B cell (primary cell): Measurements from ENCODE around the gene ATP7B.

Source experiments
- EZH2 ChIP-seq: IDR thresholded peaks from 2 replicates; pipeline ENCODE4 v1.6.1; 2012; ENCODE audit warnings: borderline replicate concordance, low read depth, mild to moderate bottlenecking, moderate library complexity, low read length; ENCODE audit not compliant: insufficient read depth, poor library complexity, severe bottlenecking
- TF ChIP-seq, protein P1 (sequence below): fragments of 200-600 bp; IDR thresholded peaks from one replicate; pipeline ENCODE4 v1.8.0; 2022; ENCODE audit warnings: antibody characterized with exemption, mild to moderate bottlenecking

- TF ChIP-seq, protein P1, sequence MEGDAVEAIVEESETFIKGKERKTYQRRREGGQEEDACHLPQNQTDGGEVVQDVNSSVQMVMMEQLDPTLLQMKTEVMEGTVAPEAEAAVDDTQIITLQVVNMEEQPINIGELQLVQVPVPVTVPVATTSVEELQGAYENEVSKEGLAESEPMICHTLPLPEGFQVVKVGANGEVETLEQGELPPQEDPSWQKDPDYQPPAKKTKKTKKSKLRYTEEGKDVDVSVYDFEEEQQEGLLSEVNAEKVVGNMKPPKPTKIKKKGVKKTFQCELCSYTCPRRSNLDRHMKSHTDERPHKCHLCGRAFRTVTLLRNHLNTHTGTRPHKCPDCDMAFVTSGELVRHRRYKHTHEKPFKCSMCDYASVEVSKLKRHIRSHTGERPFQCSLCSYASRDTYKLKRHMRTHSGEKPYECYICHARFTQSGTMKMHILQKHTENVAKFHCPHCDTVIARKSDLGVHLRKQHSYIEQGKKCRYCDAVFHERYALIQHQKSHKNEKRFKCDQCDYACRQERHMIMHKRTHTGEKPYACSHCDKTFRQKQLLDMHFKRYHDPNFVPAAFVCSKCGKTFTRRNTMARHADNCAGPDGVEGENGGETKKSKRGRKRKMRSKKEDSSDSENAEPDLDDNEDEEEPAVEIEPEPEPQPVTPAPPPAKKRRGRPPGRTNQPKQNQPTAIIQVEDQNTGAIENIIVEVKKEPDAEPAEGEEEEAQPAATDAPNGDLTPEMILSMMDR = no peak
- TF ChIP-seq EZH2 = no peak
Observed at GRCh38 chr13:51976890-51977289, 34.4 kb downstream of the ATP7B start.
